Omental fat pad (tissue), 4 donors: Measurements from ENCODE around the gene IL12RB2. TPM values are rescaled to one million over a fixed set of nuclear protein-coding genes. Genes with fewer than 3 reads are reported as not detected.
"Not testable (repeated sequence)": the region's sequence is repeated elsewhere in the genome, so short reads cannot be mapped to it uniquely, and the experiment has no call there.

ENCODE experiments used
- ATAC-seq: fragments of 150-250 bp; one replicate; pipeline ENCODE4 v1.9.1; 2016; ENCODE audit warnings: mild to moderate bottlenecking, moderate library complexity; ENCODE audit not compliant: low FRiP score
- DNase-seq: peaks from one replicate; pipeline ENCODE4 v3.0.0-alpha.2; 2019; ENCODE audit warnings: low spot score
- total RNA-seq, 4 donors: library from RNA; depleted of rRNA; stranded (reverse); fragments of >200 nt; gene quantifications; one replicate each; pipeline ENCODE4 v1.1.0, GENCODE V29; 2016
- TF ChIP-seq, protein P1 (sequence below), 3 donors: fragments of 450-650 bp; IDR thresholded peaks; one replicate each; pipeline ENCODE4 v1.5.1; 2016 to 2017; ENCODE audit warnings: antibody characterized with exemption in 3 of 3, mild to moderate bottlenecking in 3 of 3, moderate library complexity in 2 of 3

IL12RB2 gene
- total RNA-seq, 4 donors from 2014 or later = 2.0 to 8.9 (median 6.5) TPM

DNA sequence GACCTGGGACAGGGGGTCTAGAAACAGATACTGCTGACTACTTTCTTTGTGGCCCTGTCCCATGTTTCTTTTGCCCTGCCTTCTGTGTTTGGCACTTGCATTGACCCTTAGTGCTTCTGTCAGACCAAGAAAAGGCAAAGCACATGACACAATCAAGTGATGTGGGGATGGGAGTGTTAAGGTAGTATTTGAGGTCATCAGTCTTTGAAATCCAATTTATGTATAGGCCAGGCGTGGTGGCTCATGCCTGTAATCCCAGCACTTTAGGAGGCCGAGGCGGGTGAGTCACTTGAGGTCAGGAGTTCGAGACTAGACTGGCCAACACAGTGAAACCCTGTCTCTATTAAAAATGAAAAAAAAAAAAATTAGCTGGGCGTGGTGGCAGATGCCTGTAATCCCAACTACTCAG is 96.5 kb downstream of the IL12RB2 start:
- TF ChIP-seq, protein P1, sequence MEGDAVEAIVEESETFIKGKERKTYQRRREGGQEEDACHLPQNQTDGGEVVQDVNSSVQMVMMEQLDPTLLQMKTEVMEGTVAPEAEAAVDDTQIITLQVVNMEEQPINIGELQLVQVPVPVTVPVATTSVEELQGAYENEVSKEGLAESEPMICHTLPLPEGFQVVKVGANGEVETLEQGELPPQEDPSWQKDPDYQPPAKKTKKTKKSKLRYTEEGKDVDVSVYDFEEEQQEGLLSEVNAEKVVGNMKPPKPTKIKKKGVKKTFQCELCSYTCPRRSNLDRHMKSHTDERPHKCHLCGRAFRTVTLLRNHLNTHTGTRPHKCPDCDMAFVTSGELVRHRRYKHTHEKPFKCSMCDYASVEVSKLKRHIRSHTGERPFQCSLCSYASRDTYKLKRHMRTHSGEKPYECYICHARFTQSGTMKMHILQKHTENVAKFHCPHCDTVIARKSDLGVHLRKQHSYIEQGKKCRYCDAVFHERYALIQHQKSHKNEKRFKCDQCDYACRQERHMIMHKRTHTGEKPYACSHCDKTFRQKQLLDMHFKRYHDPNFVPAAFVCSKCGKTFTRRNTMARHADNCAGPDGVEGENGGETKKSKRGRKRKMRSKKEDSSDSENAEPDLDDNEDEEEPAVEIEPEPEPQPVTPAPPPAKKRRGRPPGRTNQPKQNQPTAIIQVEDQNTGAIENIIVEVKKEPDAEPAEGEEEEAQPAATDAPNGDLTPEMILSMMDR (IDR thresholded peaks at IDR 0.05) = no peak
- DNase-seq = no peak
- ATAC-seq = no peak

GRCh38 chr1:67405473-67406245 is 98.0 kb downstream of the IL12RB2 start:
- TF ChIP-seq, protein P1 (IDR thresholded peaks at IDR 0.05) = no peak
- ATAC-seq (no peak), DNase-seq (no peak)

- DNase-seq = no peak
- ATAC-seq = no peak
- TF ChIP-seq, protein P1 (IDR thresholded peaks at IDR 0.05) = no peak
Measured at GRCh38 chr1:67407498-67407897, 99.8 kb downstream of the IL12RB2 start.

GRCh38 chr1:67408148-67408547 is 100.5 kb downstream of the IL12RB2 start:
- TF ChIP-seq, protein P1 (IDR thresholded peaks at IDR 0.05) = no peak
- ATAC-seq (no peak), DNase-seq (no peak)

- not testable (repeated sequence) for ATAC-seq, DNase-seq
Measured at GRCh38 chr1:67413101-67413500, 105.4 kb downstream of the IL12RB2 start.

GRCh38 chr1:67414574-67414973 is 106.9 kb downstream of the IL12RB2 start:
- no peak for ATAC-seq
- DNase-seq = no peak
- TF ChIP-seq, protein P1 (IDR thresholded peaks at IDR 0.05) = no peak

GRCh38 chr1:67415041-67415440 is 107.4 kb downstream of the IL12RB2 start:
- TF ChIP-seq, protein P1 (IDR thresholded peaks at IDR 0.05) = no peak
- ATAC-seq (no peak), DNase-seq (no peak)

DNA sequence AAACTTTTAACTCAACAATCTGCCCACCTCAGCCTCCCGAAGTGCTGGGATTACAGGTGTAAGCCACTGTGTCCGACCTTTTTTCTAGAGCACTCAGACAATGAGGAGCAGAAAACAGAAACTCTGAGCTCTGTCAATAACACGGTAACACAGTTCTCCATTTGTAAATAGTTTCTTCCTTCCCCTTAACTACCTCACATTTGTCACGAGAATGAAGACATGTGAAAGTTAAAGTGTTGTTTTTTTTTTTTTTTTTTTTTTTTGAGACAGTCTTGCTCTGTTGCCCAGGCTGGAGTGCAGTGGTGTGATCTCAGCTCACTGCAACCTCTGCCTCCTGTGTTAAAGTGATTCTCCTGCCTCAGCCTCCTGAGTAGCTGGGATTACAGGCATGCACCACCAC is 110.1 kb downstream of the IL12RB2 start:
- DNase-seq, ATAC-seq: not testable (repeated sequence)
